Hematopoietic multipotent progenitor cell treated with erythropoietin and hydrocortisone succinate and interleukin-3 and kit ligand, for 15 days (in vitro differentiated cells): ENCODE measurements around the gene H3-3A.

Experiments used
- DNase-seq: peaks from one replicate; pipeline ENCODE4 v3.0.0-alpha.2; 2015; ENCODE audit warnings: low spot score

H3-3A gene

DNA sequence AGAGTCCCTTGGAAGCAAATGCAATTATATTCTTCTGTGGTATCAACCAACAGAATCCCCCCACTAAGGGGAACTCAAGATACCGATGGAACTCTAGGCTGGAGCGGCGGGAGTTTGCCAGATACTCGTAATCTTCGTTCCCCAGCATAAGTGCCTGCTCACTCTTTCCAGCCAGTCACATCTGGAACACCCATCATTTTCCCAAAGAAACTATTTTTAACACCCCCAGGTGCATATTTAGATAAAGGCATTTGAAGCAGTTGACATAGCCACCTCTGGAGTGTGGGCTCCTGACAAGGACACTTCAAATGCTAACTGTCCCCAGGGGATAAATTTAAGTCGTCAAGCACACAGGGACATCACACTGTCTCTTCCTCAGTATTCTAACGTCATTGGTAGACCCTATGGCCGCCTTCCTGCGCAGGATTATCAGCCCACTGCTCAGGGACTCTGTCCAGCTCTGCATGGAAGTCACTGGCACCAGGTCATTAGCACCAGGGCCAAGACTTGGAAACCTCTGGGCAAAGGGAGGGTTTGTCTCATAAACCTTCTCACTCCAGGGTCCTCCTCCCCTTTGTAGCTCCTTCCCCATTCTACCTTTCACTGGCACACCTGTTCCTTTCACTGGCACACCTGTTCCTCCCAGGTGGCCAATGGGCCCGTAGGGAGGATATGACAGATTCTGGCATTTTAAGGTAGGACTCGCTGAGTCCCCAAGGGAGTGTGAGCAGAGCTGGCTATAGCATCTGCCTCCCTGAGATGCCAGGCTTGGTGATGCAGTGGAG lies 48.8 kb downstream of the H3-3A start:
- no peak for DNase-seq

DNA sequence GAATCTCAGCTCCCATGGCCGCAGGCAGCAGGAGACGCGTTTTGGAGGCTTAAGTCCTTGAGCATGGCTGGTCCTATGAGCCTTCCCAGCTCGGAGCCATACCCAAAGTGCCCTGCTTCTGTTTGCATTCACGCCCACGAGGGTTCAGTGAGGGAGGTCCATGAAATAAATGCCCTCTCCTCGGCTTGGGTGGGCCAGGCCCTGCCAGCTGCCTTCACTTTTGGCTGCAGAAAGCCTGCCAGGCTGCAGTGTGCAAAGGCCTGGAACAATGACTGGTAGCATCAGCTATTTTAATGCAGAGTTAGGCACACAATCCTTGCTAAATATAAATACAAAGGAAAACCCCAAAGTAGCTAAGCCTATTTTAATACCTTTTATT lies 49.4 kb downstream of the H3-3A start:
- DNase-seq: no peak

DNA sequence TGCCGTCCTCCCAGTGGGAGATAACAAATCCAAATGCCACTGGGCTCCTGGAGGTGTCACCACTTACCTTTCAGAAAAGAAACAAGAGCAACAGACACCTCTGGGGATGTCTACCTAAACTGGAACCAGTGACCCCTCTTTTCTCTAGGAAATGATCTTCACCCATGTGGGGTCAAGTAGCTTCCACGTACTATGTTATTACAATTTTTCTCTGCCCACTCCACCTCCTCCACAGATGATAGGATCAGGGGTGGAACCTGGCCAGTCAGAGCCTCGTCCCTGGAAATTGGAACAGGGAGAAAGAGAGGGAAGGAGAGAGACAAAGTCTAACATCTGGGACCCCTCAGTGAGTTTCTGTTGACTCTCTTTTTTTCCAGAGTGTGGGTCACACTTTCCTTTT lies 50.1 kb downstream of the H3-3A start:
- no peak for DNase-seq

DNA sequence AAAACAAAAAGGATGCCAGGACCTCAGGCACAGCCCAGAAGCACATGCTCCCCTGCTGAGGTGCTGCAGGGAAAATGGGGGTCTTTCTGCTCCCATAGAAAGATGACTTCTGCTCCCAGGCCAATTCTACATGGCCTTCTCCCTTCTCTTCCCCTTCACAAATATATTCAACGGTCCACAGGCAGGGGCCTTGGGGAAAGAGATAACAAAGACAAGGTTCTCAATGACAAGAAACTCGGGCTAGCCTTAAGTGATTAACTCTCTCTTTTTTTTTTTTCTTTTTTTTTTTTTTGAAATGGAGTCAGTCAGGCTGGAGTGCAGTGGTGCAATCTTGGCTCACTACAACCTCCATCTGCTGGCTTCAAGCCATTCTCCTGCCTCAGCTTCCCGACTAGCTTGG lies 54.2 kb downstream of the H3-3A start:
- no peak for DNase-seq

DNA sequence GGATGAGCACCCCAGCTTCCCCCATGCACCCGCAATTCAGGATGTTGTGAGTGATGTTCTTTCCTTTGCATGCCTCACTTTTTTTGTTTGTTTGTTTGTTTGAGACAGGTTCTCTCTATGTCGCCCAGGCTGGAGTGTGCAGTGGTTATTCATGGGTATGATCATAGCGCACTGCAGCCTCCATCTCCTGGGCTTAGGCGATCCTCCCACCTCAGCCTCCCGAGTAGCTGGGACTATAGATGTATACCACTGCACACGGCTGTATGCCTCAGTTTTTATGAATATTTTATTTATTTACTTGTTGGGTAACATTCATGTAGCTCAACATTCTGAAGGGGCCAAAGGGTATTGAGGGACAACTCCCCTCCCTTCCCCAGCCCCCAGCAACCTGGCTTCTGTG lies 54.8 kb downstream of the H3-3A start:
- no peak for DNase-seq

DNA sequence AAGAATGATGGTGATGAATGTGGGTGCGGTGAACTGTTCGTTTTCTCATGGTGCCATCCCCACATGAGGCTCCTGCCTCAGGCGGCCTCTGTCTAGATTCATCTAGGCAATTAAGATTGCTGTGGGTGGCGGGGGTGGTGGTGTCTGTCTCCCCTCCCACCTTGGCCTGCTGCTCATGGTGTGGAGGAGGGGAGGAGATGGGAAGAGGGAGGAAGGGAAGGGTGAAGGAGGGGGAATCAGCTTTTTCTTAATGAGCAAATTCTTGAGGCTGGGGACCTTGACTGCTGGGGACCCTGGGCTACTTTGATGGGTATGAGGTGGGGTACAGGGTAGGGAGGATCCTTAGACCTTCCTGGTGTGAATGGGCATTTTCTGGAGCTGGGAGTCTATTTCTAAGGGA lies 55.8 kb downstream of the H3-3A start:
- no peak for DNase-seq

DNA sequence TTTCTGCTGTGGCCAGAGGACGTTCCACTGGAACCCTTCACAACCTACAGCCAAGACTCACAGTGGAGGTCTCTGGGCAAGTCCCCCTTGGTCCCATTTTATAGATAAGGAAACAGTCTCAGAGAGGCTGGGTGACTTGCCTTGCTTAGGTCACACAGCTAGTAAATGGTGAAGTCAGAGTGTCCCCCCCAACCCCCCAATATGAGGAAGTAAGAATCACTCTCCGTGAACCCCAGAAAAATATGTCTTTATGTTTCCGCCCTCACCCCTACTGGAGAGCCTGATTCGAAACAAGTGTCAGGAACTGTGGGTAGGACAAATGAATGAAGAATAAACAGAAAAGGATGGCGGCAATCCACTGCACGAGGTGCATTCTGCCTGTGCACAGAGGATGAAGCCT lies 56.7 kb downstream of the H3-3A start:
- DNase-seq: no peak

DNA sequence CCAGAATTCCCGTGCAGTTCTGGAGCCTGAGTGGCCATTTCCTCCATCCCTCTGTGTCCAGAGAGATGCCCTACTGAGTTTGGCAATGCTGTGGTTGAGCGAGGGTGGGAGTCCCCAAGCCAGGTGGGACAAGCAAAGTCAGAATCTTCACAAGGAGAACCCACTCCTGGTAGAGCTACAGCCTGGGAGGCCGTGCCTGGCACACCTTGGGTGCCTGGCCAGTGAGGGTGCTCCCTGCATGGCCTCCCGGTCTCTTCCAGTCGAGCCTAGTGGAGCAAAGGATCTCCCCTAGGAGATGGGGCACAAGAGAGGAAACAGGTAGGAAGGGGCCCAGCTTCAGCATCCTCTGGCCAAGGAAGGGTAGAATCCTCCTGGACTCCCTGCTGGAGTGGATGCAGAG lies 57.9 kb downstream of the H3-3A start:
- no peak for DNase-seq

DNA sequence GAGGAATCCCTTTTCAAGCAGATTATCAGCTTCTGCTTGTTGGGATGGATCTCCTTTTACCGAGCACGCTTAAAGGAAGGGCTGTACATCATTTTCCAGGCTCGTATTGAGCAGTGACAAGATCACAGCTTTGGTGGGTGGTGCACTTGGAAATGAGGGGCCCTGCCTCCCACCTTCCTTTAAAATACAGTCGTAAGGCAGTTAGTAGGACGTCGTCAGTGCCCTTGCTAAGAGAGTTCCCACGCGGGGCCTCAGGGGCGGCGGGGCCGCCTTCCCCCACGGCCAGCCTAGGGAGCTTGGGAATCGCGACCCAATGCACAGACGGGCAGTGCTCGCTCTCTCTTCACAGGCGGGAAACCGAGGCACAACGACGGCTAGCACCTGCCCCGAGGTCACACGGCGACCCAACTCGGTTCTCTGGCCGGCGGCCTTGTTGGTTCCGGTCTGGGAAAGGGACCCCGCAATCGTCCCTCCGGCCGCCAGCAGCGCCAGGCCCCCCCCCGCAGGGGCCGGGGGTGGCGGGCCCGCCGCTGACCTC lies 58.6 kb downstream of the H3-3A start:
- DNase-seq: no peak
